Astrocyte (in vitro differentiated cells and primary cell): ENCODE data around the gene INCENP. TPM values are rescaled to one million over a fixed set of nuclear protein-coding genes. Genes with fewer than 3 reads are reported as not detected.

Experiments used
- DNase-seq: peaks from one replicate; pipeline ENCODE4 v3.0.0-alpha.2; 2010; ENCODE audit warnings: low read depth
- FAIRE-seq: peaks from 2 replicates; lab custom pipeline; 2011; peaks lifted over from hg19 to GRCh38; lab: Jason Lieb, UNC
- H2AFZ ChIP-seq: 2 replicates; pipeline ENCODE4 v1.6.0; 2012; ENCODE audit warnings: low read depth, low read length, inconsistent platforms
- H3K27ac ChIP-seq: 2 replicates; pipeline ENCODE4 v1.5.1; 2011; ENCODE audit warnings: low read depth, low read length, inconsistent platforms
- H3K27me3 ChIP-seq: 2 replicates; pipeline ENCODE4 v1.6.0; 2011; ENCODE audit warnings: low read length, inconsistent platforms; ENCODE audit not compliant: insufficient read depth
- H3K36me3 ChIP-seq: 2 replicates; pipeline ENCODE4 v1.5.1; 2011; ENCODE audit warnings: low read length, inconsistent platforms; ENCODE audit not compliant: insufficient read depth
- H3K4me1 ChIP-seq: 2 replicates; pipeline ENCODE4 v1.5.1; 2011; ENCODE audit warnings: low read length, inconsistent platforms; ENCODE audit not compliant: insufficient read depth
- H3K4me2 ChIP-seq: 2 replicates; pipeline ENCODE4 v1.6.0; 2012; ENCODE audit warnings: low read length, inconsistent platforms
- H3K4me3 ChIP-seq: 2 replicates; pipeline ENCODE4 v1.5.1; 2011; ENCODE audit warnings: low read depth, mild to moderate bottlenecking, low read length, inconsistent platforms; ENCODE audit not compliant: insufficient read depth
- H3K79me2 ChIP-seq: 2 replicates; pipeline ENCODE4 v1.6.0; 2012; ENCODE audit warnings: mild to moderate bottlenecking, low read length, inconsistent platforms; ENCODE audit not compliant: insufficient read depth
- H3K9ac ChIP-seq: 2 replicates; pipeline ENCODE4 v1.6.0; 2012; ENCODE audit warnings: mild to moderate bottlenecking, low read length, inconsistent platforms
- H3K9me3 ChIP-seq: 2 replicates; pipeline ENCODE4 v1.5.1; 2012; ENCODE audit warnings: low read depth, mild to moderate bottlenecking, low read length, inconsistent platforms; ENCODE audit not compliant: insufficient read depth
- H4K20me1 ChIP-seq: 2 replicates; pipeline ENCODE4 v1.6.0; 2012; ENCODE audit warnings: low read length, inconsistent platforms; ENCODE audit not compliant: insufficient read depth
- H3K27ac Mint-ChIP-seq: one replicate; pipeline ENCODE4 v1.8.0; 2021; ENCODE audit warnings: mild to moderate bottlenecking, mixed read lengths; ENCODE audit not compliant: unreplicated experiment
- H3K27me3 Mint-ChIP-seq: one replicate; pipeline ENCODE4 v1.8.0; 2021; ENCODE audit warnings: low read depth, mixed read lengths; ENCODE audit not compliant: unreplicated experiment
- H3K36me3 Mint-ChIP-seq: one replicate; pipeline ENCODE4 v1.8.0; 2021; ENCODE audit warnings: low read depth, mixed read lengths; ENCODE audit not compliant: unreplicated experiment
- H3K4me1 Mint-ChIP-seq: one replicate; pipeline ENCODE4 v1.8.0; 2021; ENCODE audit warnings: low read depth, mixed read lengths; ENCODE audit not compliant: unreplicated experiment
- H3K4me3 Mint-ChIP-seq: one replicate; pipeline ENCODE4 v1.8.0; 2021; ENCODE audit warnings: mild to moderate bottlenecking, moderate library complexity, mixed read lengths; ENCODE audit not compliant: unreplicated experiment
- H3K9me3 Mint-ChIP-seq: one replicate; pipeline ENCODE4 v1.8.0; 2021; ENCODE audit warnings: mild to moderate bottlenecking, mixed read lengths; ENCODE audit not compliant: unreplicated experiment
- CTCF ChIP-seq: IDR thresholded peaks from 2 replicates; pipeline ENCODE4 v1.5.1; 2011; ENCODE audit warnings: low read depth, mild to moderate bottlenecking, inconsistent platforms, low read length, moderate library complexity; ENCODE audit not compliant: insufficient read depth
- EZH2 ChIP-seq: IDR thresholded peaks from 2 replicates; pipeline ENCODE4 v1.6.1; 2012; ENCODE audit warnings: mild to moderate bottlenecking, low read length, inconsistent platforms; ENCODE audit not compliant: insufficient read depth
- total RNA-seq: library from RNA; stranded (reverse); gene quantifications from 2 replicates; pipeline ENCODE4 v1.2.1, GENCODE V29; 2021

Gene INCENP
- total RNA-seq, 1 donor from 2014 or later = 17.7 TPM

- H3K9me3 Mint-ChIP-seq = peaks cover 5% of the 10 kb centered on the region
These were observed 77.6 kb downstream of the INCENP start for GRCh38 chr11:62201376-62201775.

More at GRCh38 chr11:62201376-62201775, 77.6 kb downstream of the INCENP start:
- Mint-ChIP-seq H3K27me3 (peaks cover 21% of the 10 kb centered on the region), H3K4me1 (no peaks in the 10 kb centered on the region), H3K36me3 (no peaks in the 10 kb centered on the region), H3K27ac (no peak overlapping the region), H3K4me3 (no peak overlapping the region)
- FAIRE-seq = no peak
- no peak overlapping the region for H3K9ac ChIP-seq
- no peaks in the 10 kb centered on the region for H3K36me3 ChIP-seq
- H2AFZ ChIP-seq = no peak overlapping the region
- no peak overlapping the region for H3K4me3 ChIP-seq
- no peaks in the 10 kb centered on the region for H3K79me2 ChIP-seq
- no peaks in the 10 kb centered on the region for H4K20me1 ChIP-seq
- no peaks in the 10 kb centered on the region for H3K9me3 ChIP-seq
- no peak for DNase-seq
- H3K27ac ChIP-seq = no peak overlapping the region
- TF ChIP-seq EZH2 (no peak), CTCF (no peak)
- peaks cover 3% of the 10 kb centered on the region for H3K27me3 ChIP-seq
- H3K4me2 ChIP-seq = no peak overlapping the region
- no peaks in the 10 kb centered on the region for H3K4me1 ChIP-seq

Other genes with a start within 250 kb of the INCENP start
- gene FADS3, start 232.5 kb upstream of the INCENP start, total RNA-seq = 59.1 and 61.9 TPM in 2 replicates
- gene RAB3IL1, start 206.4 kb upstream of the INCENP start, total RNA-seq = 0.91 and 1.7 TPM in 2 replicates
- gene BEST1, start 173.7 kb upstream of the INCENP start, total RNA-seq = 0.60 and 0.66 TPM in 2 replicates
- 2,052 and 2,092 TPM in 2 replicates for gene FTH1, start 156.4 kb upstream of the INCENP start, total RNA-seq
- not detected in 2 replicates for gene SCGB1D1, start 66.2 kb downstream of the INCENP start, total RNA-seq
- gene SCGB2A1, start 84.7 kb downstream of the INCENP start, total RNA-seq = not detected in 2 replicates
- not detected in 2 replicates for gene SCGB1D2, start 118.2 kb downstream of the INCENP start, total RNA-seq
- not detected in 2 replicates for gene SCGB2A2, start 146.1 kb downstream of the INCENP start, total RNA-seq
- gene SCGB1D4, start 175.1 kb downstream of the INCENP start, total RNA-seq = not detected in 2 replicates
- 2.4 and 3.2 TPM in 2 replicates for gene ASRGL1, start 213.4 kb downstream of the INCENP start, total RNA-seq